Hindlimb muscle (tissue), 1 donor: ENCODE results near the gene HPGDS. TPM values are rescaled to one million over a fixed set of nuclear protein-coding genes. Genes with fewer than 3 reads are reported as not detected.
"Not testable (repeated sequence)": the region's sequence is repeated elsewhere in the genome, so short reads cannot be mapped to it uniquely, and the experiment has no call there.

Experiments used
- DNase-seq: peaks from one replicate; pipeline ENCODE4 v3.0.0-alpha.2; 2013
- polyA plus RNA-seq: library from polyadenylated mRNA; unstranded; fragments of 120-200 nt; gene quantifications from one replicate; pipeline ENCODE4 v1.2.1, GENCODE V29; 2013; ENCODE audit not compliant: insufficient read length

The HPGDS gene
- 5.8 TPM for polyA plus RNA-seq

DNA sequence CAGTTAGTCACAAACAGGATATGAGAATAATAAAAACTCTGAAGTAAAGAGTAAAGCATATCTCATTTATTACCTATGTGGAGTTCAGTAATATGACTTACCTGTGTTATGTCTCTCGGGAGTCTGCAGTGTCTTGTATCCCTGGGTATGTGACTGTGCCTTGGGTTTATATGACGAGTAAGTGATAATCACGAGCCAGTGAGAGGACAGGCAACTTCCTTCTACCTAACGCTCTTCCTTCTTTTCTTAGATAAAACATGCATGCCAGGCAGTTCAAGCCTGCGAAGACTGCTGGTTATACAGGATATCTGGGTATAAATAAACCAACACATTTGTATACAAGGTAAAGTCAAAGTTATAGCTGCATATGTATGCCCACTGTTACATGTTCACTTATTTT lies at the start of gene HPGDS:
Gene HPGDS, minus strand, starts transcription at position 143 of the 400 bp plus-strand sequence. CDS start 8,207 bp downstream, outside the sequence.
- no peak for DNase-seq

DNA sequence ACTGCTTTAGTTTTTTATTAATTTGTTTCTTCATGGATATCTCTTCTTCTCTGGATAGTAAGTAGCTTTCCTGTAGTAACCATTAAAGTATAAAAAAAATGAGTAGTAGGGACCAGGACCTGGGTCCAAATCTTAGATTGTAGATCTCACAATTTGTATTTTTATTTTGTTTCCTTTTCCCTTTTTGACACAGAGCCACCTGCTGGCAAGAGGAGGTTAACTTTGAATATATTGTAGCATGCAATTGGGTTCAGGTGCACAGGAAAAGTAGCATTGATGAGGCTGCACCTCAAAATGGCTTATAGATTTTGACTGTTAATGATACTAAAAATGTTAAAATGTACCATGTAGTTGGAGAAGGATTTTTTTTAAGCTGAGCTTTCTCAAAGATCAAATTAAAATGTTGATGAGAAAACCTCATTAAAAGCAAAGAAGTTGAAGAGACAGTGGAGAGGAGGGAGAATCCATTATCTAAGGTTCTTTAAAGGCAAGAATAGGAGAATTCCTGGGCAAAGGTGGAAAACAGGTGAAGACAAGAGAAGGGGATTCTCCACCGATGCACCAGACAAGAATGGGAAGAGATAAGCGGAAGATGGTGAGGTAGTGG lies 48.3 kb upstream of the HPGDS start:
- DNase-seq = no peak

DNA sequence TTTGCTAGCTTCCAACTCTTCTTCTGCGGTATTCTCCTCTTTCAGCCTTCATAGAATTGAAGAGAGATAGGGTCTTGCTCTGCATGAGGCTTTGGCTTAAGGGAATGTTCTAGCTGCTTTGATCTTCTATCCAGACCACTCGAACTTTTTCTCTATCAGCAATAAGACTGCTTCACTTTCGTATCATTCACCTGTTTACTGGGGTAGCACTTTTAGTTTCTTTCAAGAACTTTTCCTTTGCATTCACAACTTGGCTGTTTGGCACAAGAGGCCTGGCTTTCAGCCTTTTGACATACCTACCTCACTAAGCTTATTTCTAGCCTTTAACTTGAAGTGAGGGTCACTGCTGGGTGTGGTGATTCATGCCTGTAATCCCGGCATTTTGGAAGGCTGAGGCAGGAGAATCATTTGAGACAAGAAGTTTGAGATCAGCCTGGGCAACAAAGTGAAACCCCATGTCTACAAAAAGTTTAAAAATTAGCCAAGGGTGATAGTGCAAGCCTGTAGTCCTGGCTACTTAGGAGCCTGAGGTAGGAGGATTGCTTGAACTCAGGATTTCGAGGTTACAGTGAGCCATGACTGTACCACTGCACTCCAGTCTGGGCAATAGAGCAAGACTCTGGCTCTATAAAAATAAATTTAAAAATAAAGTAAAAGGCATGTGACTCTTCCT lies 47.1 kb upstream of the HPGDS start:
- DNase-seq = no peak

DNA sequence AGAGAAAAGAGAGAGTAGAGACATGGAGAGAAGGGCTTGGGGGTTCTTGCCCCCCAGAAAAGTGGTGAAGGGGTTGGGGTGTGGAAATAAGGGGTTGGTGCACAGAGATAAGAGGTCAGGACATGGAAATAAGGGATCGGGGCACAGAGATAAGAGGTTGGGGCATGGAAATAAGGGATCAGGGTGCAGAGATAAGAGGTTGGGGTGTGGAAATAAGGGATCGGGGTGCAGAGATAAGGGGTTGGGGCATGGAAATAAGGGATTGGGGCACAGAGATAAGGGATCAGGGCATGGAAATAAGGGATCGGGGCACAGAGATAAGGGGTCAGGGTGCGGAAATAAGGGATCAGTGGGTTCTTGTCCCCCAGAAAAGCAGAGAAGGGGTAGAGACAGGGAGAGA lies 45.3 kb upstream of the HPGDS start:
- not testable (repeated sequence) for DNase-seq

DNA sequence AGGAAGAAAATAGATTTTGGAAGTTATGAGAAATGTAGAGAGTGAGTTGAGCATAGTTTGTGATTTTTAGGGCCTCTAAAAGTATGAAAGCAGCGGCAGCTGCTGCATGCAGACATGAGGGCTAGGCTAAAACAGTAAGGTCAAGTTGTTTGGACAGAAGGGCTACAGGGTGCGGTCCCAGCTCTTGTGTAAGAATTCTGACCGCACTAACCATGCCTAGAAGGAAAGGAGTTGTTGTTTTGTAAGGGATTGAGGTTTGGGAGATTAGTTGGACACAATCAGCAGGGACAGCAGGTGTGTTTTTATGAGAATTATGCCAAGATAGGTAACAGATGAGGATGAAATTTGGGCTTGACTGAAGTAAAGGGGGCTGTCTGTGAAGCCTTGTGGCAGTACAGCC lies 42.8 kb upstream of the HPGDS start:
- not testable (repeated sequence) for DNase-seq

DNA sequence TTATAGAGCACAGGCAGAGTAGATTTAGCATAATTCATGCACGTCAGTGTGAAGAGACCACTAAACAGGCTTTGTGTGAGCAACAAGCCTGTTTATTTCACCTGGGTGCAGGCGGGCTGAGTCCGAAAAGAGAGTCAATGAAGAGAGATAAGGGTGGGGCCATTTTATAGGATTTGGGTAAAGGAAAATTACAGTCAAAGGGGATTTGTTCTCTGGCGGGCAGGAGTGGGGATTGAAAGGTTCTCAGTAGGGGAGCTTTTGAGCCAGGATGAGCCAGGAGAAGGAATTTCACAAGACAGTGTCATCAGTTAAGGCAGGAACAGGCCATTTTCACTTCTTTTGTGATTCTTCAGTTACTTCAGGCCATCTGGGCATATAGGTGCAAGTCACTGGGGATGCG lies 40.3 kb upstream of the HPGDS start:
- not testable (repeated sequence) for DNase-seq

DNA sequence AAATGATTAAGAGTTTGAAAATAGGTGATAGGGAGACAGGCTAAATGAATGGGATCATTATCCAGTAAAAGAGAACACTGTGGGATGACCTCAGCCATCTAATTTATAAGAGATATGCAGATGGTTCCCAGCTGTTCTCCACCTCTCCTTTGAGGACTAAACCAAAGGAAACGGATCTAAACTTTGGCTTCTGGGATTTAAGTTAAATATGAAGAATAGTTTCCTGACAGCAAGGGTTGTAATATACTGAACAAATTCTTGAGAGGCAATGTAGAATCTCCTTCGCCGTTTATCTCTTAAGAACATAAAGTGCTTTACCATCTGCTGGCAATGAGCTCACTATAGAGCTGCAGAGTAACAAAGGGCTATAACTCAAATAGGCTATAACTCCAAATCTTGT lies 35.4 kb upstream of the HPGDS start:
- DNase-seq = peak; percentile 69

DNA sequence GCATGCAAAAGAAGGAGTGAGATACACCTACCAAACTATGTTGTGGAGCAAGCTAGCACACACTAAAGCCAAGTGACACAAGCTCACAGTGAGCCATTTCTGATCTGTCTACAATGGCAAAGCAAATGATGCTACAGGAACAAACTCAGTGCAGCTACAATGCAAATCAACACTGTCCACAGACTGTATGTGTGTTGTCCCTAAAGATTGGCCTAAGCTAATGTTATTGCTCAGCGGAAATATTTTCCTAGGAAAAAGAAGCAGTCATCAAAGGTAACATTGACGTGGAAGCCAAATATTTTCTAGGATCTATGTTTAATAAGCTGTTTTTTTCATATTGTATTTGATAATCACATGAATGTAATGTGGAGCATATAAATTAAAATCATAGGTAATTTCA lies 34.7 kb upstream of the HPGDS start:
- DNase-seq = no peak

DNA sequence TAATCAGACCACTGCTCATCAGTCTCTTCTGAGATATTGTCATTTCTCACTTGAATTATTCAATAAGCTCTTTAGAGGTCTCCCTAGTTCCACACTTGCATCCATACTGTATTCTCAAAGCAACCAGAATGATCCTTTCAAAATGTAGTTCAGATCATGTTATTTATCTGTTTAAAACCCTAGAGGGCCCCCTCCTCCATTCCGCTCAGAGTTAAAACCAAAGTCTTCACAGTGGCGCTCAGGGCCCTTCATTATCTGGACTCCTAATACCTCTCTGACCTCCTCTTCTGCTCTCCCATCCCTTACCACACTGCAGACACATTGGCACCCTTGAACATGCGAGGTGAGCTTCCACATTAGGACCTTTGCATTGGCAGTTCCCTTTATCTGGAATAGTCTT lies 32.7 kb upstream of the HPGDS start:
- DNase-seq = no peak

DNA sequence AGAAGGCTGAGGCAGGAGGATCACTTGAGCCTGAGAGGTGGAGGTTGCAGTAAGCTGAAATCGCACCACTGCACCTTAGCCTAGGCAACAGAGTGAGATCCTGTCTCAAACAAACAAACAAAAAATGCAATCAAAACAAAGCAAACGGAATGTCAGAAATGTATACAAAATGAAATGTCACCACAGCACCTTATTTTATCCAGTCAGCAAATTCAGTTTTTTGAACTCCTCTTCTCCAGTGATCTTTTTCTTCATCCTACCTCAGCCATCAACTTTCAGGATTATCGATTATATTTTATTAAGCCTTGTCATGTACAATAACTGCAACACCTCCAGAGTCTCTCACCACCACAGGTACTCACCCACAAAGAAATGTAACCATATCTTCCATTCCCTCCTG lies 31.1 kb upstream of the HPGDS start:
- no peak for DNase-seq

DNA sequence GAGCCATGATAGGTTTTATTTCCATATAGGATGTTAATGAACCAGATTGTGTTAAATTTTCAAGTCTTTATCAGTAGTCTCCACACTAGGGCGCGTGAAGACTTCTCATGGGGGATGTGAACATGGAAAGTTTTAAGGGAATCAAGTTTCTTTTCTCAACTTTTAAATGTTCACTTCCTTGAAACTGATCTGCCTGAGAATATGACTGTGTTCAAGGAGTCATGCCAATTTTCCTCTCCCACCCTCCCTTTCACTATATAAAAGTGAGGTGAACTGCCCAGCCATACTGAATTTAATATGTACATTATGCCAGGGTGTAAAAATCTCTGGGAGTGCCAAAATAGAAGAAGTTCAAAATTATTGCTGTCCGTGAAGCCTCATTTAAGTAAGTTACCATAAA lies 30.4 kb upstream of the HPGDS start:
- DNase-seq = peak; percentile 77

DNA sequence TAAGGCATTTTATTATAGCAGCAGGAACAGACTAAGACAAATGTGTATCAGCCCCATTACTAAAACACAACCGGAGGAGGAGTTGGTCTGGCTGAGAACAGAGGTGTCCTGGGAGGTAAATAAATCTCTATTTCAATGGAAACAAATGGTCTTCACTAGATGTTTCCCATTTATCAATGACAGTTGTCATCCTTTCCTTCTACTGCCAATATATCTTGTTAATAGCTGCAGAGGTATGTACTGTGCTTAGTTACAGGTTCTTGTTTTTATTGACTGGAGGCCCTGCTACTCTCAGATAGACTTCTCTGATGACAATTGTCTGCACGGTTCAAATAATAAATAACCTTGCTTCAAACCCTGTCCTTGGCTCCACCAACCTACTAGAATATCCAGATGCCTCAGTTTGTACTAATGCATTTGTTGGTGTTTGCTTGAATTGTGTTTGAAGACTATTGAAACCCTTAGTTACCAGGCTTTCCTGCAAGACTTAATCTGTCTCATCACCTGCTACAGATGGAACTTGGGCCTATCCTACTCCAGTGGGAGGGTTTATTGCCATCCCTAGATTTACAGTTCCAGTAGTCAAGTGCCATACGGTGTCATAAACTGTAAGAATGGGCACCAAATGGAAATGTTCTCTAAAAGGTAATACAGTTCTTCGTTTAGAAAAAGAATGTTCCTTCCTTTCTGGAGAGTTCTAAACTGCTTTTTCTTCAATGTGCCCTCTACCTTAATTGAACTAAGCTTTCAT lies 29.8 kb upstream of the HPGDS start:
- no peak for DNase-seq

DNA sequence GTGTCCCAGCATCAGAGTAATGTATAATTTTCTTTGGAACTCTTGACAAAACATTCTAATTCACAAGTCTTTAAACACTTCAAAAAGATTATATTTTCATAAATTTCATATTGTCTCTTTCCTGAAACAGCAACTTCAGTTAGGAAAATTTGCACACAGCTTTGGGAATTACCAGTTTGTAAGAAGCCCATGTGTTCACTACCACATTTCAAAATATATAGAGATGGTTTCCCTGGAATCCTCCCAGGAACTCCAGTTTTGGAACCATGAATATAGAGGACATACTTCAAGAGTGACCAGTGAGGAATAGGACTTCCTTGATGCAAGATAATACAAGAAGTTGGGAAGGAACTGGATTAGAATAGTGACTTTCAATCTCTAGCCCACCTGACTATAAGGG lies 28.7 kb upstream of the HPGDS start:
- DNase-seq = peak; percentile 56

DNA sequence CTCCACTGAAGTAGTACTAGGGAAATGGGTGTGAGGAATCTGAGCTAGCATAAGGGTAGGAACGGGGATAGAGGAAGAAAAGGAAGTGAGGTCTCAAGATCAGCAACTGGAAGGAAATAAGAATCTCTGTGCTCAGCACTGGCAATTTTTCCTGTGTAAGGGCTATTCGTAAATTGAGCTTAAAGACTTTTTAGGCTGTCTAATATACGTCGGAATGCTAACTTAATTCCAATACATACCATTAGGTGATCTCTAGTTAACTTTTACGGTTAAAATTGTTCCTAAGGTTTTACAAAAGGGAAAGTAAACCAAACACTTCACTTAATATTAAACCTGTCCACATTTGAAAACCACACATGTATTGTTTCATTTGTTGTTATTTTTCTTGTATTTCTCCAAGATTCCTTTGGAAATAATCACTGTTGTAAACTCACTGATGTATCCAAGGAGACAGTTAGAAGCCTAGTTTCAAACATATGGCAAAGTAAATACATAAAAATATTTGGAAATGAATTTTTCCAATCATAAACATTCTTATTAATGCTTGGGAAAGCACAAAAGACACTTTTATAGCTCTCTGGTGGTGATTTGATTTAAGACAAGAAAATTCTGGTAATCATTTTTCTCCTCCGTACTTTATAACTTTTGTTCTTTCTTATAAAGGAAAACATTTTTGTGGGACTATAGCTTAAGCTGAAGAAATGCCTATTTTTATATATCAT lies 28.1 kb upstream of the HPGDS start:
- peak; percentile 72 for DNase-seq

DNA sequence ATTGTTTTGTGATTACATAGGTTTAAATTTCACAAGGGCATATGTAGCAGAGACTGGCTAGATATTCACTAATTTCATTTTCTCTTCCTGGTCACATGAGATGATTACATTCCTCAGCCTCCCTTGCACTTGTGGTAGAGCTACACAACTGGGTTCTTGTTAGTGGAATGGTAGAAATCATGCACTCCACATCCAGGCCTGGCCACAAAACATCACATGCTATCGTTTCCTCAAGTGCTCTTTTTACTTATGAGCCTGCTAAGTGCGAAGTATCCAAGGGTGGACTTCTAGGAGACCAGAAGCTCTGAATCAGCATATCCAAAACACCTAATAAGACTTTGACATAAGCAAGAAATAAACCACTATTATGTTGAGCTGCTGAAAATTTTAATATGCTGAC lies 26.4 kb upstream of the HPGDS start:
- DNase-seq = no peak

DNA sequence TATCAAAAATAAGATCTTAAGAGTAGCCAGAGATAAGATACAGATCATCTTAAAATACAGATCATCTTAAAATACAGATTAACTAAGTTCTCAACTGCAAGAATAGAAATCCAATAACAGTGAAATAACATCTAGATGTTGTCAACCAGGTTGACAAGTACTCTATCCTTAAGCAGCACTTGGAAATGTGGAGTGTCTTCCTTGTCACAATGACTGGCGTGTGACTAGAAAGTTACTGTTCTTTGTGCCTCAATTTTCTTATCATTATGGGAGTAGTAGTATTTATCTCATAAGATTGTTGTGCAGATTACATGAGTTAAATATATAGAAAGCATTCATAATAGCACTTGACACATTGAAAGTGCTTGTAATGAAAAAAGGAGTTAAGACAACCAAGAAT lies 25.8 kb upstream of the HPGDS start:
- no peak for DNase-seq

DNA sequence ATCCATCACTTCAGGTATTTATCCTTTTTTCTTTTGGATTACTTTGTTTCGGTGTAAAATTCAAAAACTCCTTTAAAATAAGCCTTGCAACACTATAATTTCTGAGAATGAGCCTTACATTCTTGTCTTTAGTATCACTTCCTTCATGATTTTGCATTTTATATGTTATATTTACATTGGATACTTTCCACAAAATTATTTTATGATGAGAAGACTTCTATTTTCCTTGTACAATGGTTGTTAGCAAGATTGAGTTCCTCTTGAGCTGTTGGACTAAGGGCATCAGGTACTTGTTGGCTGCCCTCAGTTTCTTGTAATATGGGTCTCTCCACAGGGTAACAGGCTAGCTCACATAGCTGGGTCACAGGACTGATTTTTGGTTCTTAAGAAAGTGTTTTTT lies 22.7 kb upstream of the HPGDS start:
- no peak for DNase-seq

DNA sequence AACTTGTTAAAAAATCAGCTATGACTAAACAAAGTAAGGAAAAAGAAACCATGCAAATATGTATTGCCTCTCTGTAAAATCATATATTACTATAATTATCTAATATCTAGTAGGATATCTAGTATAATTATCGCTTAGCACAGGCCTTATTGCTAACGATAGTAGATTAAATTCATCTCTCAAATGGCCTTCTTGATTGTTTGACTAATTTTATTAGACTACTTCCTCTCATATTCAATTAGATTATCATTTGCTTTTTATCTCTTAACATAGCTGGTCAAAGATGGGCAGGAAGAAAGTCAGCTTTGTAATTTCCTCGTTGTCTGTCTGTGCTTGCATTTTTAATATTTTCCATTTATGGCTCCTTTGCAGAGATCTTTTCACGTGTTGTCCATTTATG lies 21.9 kb upstream of the HPGDS start:
- DNase-seq = no peak

DNA sequence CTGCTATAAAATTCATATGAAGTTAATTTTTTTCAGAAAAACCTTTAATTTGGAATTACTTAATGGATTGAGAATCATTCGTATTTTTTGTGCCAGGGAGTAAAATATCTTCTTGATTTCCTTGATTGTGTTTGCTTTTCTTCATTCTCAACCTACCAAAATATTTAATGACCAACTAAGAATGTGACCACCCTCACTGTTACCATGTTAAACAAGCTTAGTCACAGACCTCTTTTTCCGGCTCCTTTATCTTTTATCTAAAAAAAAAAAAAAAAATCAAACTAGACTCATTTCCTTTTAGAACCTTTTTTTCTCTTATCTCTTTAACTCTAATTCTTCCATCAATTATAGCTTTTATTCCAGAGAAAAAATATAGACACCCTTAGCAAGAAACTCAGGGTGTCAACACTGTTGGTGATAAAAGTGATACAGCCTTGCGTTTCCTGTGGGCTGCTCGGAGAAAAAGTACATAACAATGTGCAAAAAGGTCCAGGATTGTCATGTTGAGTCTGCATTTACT lies 20.6 kb upstream of the HPGDS start:
- DNase-seq = no peak

DNA sequence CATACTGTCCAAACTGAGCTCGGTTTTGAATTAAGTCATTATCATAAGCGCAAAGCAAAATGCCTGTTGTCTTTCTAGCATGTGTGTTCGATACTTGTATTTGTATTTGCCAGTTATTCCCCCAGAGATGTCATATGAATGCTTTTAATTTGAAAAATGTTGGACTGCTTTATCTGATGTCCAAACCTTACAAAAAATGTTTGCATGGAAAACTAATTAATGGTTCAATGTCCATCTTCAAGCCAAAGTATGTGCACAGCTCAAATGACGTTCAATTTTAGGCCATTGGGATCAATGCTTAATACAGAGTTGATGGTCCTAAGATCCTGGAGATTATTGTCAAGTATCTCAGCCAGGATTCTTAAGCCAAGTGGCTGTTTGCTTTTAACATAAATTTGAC lies 17.2 kb upstream of the HPGDS start:
- peak; percentile 77 for DNase-seq

DNA sequence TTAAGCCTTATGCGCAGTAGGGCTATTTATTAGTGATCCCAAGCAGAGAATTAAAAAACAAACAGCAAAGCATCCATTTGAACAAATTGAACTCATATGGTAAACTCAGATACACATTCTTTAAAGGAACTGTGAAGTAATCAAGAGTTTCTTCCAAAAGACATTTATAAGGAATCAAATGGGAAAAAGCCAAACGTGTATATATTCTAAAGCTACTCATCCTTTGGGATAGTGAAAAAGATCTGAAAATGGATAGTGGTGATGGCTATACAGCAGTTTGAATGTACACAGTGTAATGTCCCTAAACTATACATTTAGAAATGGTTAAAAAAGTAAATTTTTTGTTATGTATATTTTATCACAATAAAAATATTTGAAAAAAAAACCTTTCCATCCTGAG lies 16.6 kb upstream of the HPGDS start:
- no peak for DNase-seq

DNA sequence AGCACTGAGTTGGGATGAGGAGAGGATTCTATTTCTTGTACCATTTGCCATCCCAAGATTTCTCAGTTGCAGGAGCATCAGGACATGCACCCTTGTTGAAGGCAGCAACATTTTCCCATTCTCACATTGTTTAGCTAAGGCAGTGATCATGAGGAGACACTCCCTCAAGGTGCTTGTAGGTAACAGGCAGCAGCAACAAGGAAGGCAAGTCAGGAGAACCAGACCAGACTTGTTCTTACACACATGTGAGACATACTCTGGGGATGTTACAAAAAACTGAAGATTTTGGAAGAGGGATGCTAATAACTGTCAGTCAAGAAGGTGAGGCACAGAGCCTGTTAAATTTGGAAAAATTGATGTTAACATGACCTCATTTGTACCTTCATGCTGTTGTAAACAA lies 15.5 kb upstream of the HPGDS start:
- DNase-seq = no peak

DNA sequence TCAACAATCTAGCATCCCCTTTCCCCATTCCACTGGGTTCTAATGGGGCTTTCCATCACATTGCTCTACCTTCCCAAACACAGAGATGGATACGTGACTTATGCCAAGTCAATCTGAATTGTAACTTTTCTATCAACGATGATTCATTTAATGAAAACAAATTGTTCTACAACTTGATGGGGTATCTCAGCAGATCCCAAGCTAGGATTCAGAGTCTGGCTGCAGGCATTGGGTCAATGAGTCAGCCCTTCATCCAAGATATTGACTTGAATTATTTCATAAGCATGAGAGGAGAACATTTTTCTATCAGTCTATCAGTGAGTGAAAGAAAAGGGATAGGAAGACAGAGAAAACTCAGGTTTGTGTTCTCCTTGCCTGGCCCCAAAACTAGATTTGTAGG lies 15.0 kb upstream of the HPGDS start:
- DNase-seq = no peak
